Measurements from ENCODE around the gene USP12.

DNA sequence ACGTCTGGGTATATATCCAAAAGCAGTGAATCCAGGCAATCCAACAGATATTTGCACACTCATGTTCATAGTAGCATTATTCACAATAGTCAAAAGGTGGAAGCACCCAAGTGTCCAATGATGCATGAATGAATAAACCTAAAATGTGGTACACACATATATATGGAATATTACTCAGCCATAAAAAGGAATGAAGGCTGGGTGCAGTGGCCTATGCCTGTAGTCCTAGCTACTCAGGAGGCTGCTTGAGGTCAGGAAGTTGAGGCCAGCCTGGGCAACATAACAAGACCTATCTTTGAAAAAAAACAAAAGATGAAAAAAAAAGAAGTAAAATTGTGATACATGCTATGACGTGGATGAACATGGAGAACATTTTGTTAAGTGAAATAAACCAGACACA is 10.4 kb upstream of the USP12 start:
- TF ChIP-seq, protein P1, sequence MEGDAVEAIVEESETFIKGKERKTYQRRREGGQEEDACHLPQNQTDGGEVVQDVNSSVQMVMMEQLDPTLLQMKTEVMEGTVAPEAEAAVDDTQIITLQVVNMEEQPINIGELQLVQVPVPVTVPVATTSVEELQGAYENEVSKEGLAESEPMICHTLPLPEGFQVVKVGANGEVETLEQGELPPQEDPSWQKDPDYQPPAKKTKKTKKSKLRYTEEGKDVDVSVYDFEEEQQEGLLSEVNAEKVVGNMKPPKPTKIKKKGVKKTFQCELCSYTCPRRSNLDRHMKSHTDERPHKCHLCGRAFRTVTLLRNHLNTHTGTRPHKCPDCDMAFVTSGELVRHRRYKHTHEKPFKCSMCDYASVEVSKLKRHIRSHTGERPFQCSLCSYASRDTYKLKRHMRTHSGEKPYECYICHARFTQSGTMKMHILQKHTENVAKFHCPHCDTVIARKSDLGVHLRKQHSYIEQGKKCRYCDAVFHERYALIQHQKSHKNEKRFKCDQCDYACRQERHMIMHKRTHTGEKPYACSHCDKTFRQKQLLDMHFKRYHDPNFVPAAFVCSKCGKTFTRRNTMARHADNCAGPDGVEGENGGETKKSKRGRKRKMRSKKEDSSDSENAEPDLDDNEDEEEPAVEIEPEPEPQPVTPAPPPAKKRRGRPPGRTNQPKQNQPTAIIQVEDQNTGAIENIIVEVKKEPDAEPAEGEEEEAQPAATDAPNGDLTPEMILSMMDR (conservative IDR thresholded peaks at IDR 0.05; ENCODE audit: low read length), result no peak
- TF ChIP-seq EZH2phosphoT487 (IDR thresholded peaks at IDR 0.05; ENCODE audit: borderline replicate concordance, low read depth, low read length), result no peak
